Activated CD4-positive, CD25-positive, alpha-beta regulatory T cell treated with anti-CD3 and anti-CD28 coated beads, Interleukin-2, amount 50 U/mL, for 16 hours (primary cell): ENCODE measurements around the gene CLC.
"Not testable (repeated sequence)": the region's sequence is repeated elsewhere in the genome, so short reads cannot be mapped to it uniquely, and the experiment has no call there.

Source experiments
- DNase-seq: peaks from one replicate; pipeline ENCODE4 v3.0.0-alpha.2; 2020; ENCODE audit warnings: low read depth, low spot score

The CLC gene

DNA sequence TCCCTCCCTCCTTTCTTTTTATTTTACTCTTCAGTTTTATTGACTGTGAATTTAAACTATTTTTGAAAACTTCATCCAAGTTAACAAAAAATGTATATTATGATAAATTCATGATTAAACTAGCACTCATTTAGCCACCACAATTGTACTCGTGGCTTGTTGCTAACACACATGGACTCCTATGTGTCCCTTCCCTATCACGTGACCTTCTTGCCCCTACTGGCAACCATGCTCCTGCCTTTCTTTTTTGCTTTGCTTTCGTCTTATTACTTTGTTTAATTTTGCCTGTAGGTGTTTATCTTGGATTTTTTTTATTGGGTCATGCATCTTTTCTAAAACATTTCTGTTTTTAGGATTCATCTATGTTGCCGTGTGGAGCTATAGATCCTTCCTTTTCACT is 8.2 kb downstream of the CLC start:
- no peak for DNase-seq

DNA sequence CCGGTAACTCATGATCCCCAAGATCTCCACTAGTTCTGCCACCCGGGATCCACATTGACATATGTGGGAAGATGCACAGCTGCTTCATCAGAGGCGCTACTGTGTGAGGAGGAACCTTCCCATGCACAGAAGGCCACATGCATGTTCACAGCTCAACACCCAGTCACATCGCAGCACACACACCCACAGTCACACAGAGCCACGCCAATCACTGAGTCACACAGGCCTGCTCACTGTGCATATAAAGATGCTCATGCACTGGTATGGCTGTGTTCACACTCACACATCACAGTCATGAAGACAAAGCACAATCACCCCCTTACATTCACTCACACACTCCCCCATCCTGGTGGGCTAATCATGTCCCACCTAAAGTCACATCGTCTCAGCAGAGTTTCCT is 9.8 kb downstream of the CLC start:
- DNase-seq: no peak

DNA sequence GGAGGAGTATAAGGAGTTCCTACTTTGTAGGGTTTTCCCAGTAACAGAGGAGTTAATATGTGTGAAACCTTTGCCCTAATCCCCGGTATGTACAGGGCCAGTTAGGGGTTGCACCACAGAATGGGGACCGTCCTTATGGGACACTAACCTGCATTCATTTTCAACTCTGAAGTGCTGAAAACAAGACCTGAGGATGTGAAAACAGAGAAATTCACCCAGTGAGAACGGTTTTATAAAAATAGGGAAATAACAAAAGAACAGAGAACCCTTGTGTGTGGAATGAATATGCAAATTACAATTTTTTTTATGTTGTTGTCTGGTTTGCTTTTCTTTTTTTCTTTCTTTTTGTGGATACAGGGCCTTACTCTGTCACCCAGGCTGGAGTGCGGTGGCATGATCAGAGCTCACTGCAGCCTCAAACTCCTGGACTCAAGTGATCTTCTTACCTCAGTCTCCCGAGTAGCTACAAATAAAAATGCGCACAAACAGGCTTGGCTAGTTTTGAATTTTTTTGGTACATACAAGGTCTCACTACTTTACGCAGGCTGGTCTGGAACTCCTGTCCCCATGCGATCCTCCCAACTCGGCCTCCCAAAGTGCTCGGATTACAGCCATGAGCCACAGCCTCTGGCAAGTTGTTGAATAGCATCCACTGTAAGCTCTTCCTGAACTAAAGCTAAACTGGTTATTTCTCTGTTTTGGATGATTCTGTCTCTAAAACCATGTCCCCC is 10.6 kb downstream of the CLC start:
- DNase-seq: no peak

DNA sequence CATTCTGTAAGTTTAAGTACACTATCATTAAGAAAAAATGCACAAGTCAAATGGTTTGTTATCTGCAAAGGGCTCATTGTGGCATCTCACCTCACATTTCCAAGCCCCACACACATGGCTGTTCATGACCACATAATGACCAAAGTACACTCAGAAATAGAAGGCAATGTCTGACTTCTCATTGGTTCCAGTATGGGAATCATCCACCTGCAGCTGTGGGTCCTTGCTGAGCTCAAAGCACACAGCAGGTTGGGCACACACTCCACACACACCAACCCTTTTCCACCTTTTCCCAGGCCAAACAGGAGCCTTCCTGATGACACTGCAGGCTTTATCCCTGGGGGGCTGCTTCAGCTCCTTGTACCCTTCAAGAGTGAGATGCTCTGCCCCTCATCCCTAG is 11.8 kb downstream of the CLC start:
- DNase-seq: no peak

DNA sequence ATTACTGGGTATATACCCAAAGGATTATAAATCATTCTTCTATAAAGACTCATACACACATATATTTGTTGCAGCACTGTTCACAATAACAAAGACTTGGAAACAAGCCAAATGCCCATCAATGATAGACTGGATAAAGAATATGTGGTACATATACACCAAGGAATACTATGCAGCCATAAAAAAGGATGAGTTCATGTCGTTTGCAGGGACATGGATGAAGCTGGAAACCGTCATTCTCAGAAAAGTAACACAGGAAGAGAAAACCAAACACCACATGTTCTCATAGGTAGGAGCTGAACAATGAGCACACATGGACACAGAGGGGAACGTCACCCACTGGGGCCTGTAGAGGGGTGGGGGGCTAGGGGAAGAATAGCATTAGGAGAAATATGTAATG is 17.7 kb downstream of the CLC start:
- not testable (repeated sequence) for DNase-seq

DNA sequence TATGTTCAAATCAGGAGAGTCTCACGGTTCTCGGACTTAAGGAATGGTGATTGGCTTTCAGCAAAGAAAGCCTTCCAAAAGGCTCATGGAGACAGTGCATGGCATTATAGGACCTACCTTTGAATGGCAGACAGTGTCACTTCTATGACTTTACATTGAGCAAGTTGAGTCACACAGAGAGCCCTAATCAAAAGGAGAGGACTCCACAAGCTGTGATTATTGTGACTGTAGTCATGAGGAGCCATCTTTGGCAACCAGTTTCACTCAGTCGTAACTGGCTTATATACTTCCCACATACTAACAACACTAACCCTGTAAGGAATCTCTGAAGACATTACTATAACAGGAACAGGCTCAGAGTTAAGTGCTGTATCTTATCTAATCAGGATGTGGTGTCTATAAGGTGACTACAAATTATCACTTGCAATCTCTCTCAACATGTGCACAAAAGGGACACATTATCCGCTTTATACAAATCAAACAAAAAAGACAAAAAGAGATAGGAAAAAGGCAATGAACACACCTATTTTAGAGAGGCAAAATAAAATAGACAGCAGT is 27.4 kb downstream of the CLC start:
- no peak for DNase-seq

DNA sequence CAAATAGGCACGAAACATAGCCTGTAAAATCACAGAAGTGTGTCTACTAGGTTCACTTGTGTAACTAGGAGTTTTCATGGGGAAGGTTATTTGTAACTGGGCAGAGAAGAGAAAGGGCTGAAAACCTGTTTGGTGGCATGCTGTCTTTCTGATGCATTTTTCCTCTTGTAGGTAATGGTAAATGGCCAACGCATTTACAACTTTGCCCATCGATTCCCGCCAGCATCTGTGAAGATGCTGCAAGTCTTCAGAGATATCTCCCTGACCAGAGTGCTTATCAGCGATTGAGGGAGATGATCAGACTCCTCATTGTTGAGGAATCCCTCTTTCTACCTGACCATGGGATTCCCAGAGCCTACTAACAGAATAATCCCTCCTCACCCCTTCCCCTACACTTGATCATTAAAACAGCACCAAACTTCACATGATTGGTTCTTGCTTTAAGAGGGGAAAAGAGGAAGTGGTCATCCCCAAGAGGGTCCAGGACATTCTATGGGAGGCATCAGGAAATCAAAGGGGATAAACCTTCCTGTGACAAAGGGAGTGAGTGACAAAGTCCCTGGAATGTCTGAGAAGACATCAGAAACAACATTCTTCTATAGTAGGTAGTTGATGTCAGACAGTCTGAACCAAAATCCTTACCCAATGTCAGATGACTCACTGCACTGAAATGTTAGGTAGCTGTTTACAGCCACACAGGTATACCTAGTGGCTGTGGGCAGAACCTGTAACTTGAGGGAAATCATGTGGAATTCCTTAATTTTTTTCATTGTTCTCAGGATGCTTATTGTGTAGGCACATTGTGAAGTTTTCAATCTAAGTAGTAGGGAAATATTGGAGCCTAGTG is 28.6 kb downstream of the CLC start:
- no peak for DNase-seq

DNA sequence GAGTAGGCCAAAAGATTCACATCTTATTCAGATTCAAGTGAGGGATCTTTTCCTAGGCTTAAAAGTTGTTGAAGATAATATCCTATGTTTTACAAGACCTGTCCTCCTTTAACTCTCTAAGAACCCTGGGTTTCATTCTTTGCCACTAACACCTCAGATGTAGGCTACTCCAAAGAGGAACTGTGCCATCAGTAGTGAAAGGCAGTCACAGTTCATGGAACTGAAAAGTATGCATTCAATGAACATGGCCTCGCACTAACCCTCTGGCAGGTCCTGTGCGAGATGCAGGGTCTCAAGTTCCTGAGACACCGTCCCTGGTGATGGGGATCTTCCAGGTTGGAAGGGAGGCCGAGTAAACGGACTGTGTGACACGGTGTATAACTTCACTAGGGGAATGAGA is 29.2 kb downstream of the CLC start:
- DNase-seq: no peak

DNA sequence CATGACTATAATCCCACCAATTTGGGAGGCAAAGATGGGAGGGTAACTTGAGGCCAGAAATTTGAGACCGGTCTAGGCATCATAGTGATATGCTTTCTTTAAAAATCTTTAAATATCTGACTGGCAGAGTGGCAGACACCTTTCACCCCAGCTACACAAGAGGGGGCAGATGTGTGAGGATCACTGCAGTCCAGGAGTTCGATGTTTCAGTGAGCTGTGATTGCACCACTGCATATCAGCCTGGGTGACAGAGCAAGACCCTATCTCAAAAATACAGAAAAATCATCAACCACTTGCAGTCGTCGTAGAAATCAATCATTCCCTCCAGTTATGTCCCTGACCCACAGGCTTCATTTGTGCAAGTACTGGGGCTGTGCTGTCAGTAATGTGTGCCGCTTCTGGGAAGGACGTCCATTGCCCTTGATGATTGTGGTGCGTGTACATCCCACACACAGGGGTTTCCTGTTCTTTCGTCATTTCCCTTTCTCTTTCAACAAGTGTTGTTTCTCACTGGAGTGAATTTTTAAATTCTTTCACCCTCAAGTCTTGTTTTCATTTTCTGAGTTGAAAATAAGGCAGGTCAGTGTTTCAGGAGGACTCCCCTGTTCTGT is 32.1 kb downstream of the CLC start:
- DNase-seq: no peak

DNA sequence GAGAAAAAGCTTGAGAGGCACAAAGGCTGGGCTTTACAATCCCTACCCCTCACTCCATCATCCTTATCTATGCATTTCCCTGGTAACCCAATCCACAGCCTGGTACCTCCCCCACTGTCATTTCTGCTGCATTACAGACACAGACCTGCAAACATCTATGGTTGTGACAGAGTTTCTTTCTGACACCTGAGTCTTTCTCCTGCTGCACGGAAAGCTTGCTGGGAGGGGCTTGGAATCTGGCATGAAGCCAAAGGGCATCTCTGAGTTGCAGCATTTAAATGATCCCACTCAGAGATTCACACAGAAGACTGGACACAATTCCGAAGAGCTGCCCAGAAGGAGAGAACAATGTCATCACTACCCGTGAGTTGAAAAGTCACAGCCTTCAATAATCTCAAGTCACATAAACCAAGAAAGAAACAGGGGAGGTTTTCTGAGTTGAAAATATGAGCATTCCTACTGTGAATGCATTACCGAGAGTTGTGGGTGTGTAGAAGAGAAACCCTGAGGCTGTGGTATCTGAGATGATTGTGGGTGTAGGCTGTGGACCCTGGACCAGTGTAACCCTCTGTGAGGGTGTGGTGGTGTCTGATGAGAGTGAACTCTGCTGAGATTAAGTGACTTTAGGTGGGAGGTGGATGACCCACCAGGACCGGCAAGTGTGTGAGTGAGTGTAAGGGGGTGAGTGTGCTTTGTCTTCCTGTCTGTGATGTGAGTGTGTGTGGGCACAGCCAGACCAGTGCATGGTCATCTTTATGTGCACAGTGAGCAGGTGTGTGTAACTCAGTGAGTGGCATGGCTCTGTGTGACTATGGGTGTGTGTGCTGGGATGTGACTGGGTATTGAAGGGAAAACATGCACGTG is 33.4 kb downstream of the CLC start, which contains the start of gene LGALS14:
TSS of gene LGALS14 (plus strand) at position 301 of the 864 bp plus-strand sequence. CDS start at position 349, 48 bp downstream.
- DNase-seq: no peak

DNA sequence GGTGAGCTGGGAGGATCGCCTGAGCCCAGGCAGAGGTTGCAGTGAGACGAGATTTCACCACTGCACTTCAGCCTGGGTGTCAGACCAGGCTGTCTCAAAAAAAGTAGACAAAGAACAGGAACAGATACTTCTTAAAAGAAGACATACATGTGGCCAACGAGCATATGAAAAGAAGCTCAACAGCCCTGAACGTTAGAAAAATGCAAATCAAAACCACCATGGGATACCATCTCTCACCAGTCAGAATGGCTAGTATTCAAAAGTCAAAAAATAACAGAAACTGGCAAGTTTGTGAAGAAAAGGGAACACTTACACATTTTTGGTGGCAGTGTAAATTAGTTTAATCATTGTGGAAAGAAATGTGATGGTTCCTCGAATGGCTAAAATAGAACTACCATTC is 36.5 kb downstream of the CLC start:
- no peak for DNase-seq

DNA sequence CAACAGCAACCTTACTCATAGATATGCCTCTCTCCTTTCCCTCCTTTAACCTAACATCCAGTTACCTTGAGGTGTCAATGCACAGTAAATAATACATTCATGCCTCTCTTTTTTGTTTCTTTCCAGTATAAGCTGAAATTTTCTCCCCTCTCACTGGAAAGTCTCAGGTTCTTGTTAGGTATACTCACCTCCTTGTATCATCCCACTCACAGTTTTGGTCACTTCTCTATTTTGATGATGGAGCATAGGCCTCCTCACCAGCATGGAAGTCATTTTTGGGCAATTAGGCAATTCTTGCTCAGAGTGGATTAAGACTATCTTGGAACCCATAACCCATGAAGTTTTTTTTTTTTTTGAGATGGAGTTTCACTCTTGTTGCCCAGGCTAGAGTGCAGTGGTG is 39.3 kb downstream of the CLC start:
- DNase-seq: no peak

DNA sequence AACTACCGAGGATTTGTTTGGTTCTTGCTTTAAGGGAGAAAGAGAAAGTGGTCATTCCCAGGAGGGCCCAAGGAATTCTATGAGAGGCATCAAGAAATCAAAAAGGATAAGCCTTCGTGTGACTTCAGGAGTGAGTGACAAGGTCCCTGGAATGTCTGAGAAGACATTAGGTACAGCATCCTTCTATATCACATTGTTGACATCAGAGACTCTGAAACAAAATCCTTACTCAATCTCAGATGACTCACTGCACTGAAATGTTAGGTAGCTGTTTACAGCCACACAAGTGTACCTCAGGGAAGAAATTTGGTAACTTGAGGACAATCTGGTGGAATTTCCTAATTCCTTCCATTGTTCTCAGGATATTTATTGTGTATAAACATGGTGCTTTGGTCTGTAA is 41.4 kb downstream of the CLC start:
- no peak for DNase-seq

DNA sequence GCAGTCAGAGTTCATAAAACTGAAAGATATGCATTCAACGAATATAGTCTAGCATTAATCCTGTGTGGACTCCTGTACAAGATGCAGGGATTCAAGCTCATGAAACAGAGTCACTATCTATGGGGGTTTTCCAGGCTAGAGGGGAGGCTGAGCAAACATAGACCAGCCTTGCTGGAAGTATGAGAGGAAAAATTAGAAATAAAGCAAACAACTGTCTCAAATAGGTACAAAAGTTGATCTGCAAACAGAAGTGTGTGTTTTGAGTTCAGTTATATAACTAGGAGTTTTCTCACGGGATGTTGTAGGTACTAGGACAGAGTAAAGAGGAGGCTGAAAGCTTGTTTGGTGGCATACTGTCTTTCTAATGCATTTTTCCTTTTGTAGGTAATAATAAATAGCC is 42.1 kb downstream of the CLC start:
- DNase-seq: no peak

DNA sequence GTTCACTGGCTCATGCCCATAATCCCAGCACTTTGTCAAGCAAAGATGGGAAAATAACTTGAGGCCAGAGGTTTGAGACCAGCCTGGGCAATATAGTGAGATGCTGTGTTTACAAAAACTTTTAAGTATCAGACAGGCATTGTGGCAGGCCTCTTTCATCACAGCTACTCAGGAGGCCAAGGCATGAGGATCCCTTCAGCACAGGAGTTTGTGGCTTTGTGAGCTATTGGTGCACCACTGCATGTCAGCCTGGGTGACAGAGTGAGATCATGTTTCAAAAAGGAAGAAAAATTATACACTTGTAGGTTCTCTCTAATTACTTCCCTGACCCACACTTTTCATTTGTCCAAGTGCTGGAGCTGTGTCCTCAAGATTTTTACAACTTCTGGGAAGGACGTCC is 45.0 kb downstream of the CLC start:
- no peak for DNase-seq

DNA sequence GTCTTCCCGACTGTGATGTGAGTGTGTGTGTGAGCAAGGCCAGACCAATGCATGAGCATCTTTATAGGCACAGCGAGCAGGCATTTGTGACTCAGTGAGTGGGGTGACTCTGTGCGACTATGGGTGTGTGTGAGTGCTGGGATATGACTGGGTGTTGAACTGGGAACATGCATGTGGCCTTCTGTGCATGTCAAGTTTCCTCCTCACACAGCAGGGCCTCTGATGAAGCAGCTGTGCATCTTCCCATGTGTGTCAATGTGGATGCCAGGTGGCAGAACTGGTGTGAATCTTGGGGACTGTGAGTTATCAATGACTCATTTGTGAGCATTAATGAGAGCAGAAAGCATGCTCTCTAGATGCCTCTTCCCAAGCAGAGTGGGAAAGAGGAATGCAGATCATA is 45.7 kb downstream of the CLC start:
- no peak for DNase-seq

DNA sequence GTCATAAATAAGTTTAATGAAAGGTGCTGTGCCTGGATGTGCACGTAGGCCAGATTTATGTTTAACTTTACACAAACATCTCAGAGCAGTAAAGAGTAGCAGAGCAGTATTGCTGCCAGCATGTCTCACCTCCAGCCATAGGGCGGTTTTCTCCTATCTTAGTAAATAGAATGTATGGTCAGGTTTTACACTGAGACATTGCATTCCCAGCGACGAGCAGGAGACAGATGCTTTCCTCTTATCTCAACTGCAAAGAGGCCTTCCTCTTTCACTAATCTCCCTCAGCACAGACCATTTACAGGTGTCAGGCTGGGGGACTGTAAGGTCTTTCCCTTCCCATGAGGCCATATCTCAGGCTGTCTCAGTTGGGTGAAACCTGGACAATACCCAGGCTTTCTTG is 49.2 kb downstream of the CLC start:
- not testable (repeated sequence) for DNase-seq

DNA sequence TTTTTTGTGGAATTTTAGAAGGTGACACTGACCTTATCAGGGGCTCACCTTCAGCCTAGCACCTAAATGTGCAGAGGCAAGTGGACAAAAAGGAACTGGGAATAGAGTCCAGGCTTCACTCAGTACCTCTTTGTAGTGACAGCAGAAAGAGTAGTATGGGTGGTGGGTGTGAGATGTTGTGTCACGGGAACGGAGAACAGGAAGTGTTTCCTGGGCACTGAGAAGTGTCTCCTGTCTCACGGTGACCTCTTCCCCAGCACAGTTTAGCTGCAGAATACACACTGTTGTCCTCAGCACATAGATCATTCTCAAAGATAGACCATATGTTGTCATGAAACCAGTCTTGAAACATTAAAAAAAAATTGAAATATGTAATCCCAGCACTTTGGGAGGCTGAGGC is 51.1 kb downstream of the CLC start:
- no peak for DNase-seq

DNA sequence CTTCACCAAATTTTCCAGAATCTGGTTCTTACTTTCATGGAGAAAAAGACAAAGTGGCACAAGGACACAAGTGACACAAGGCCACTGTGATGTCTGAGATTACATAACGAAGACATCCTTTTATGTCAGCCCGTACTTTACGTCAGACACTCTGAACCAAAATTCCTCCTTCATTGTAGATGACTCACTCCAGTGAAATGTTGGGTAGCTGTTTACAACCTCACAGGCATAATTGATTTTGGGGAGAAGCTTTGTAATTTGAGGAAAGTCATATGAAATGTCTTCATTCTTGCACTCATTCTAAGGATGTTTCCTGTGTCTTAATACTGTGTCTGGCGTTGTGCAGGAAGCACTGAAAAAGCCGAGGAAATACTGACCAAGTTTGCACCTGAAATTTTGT is 53.6 kb downstream of the CLC start:
- DNase-seq: no peak

DNA sequence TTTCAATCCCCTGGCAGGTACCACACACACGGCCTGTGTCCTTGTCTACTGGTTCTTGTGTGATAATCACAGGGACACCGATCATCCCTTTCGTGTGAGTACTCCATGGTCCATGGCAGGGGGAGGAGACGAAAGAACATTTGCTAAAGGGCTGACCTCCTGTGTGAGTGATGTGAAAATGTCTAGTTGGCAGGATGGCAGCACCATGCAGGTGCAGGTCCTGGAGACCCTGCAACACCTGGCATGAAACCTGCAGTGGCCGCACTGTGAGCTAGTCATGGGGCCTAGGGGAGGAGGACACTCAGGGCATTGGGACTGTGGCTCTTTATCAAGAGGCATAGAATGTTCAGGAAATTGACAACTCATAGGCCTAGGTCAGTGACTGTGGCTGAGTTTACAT is 56.4 kb downstream of the CLC start:
- no peak for DNase-seq
